GM21576 (cell line): ENCODE measurements around the gene SPI1.
A peak's percentile ranks its signal among the peaks of the same experiment; 100 is the strongest.

Source experiments
- ATAC-seq: cut with Tn5 transposase; IDR thresholded peaks from one replicate; pipeline ENCODE4 v1.9.1; 2021; ENCODE audit warnings: mild to moderate bottlenecking, moderate library complexity; ENCODE audit not compliant: unreplicated experiment

Gene SPI1

DNA sequence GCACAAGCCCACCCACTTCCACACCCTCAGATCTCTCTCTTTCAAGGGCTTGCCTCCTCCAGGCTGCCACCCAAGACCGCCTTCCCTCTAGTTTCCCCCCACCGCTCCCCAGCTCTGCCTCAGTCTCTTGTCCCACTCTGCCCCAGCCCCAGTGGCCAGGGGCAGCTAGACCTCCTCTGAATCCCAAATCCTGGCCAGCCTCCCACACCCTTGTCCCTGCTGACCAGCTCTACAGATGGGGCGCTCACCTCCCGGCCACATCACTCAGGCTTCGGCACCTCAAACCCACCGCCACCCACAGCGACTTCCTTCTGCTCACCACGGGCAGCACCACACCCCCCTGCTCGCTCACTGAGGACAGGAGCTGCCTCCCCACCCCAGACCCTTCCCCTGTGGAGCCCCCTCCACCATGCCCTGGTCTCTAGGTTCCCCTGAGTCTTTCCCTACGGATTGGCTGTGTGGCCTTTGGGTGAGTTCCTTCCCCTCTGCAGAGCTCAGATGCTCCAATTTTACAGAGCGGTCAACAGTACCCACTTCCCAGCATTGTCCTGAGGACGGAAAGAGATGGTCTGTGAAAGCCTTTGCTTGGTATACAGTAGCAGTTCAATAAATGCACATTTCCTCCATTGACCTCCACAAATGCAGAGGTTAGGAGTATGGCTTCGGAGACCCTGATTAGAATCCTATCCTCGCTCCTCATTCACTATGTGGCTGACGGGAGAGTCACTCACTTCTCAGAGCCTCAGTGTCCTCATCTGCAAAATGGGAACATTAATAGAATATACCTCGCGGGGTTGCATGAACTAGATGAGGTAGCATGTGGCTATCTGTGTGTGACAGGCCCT is 11.5 kb upstream of the SPI1 start:
- no peak for ATAC-seq

DNA sequence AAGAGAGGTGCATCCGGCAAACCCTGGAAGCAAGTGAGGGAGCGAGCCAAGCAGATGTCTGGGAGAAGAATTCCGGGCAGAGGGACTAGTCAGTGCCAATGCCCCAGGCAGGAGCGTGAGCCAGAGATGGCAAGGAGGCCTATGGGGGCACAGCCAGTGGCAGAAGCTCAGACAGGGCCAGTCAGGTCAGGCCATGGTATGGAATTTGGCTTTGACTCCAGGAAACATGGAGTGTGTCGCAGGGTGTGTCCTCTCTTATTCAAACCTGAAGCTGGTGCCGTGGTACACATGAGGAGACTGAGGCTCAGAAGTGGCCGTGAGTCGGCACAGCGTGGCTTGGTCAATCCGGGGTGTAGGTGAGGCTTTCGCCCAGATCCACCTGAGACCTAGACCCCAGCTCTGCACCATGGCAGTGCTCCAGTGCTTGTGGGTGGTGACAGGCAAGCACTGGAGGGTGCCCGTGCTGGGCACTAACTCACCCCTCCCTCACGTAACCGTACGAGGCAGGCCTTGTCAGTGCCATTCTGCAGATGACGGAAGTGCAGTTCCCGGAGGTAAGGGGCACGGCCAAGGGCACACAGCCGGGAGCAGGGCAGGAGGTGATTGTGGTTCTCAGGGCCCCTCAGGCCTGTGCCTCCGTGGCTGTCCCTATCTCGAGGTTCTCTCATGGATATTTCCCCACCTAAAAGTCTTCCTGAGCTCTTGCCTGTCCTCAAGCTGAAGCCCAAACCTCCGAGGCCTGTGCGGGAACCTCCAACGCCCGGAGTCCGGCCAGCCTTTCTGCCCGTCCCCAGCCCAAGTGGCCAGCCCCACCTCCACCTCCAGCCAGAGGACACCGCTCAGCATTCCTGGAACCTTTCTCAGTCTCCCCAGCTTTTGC is 10.6 kb upstream of the SPI1 start:
- ATAC-seq = no peak

DNA sequence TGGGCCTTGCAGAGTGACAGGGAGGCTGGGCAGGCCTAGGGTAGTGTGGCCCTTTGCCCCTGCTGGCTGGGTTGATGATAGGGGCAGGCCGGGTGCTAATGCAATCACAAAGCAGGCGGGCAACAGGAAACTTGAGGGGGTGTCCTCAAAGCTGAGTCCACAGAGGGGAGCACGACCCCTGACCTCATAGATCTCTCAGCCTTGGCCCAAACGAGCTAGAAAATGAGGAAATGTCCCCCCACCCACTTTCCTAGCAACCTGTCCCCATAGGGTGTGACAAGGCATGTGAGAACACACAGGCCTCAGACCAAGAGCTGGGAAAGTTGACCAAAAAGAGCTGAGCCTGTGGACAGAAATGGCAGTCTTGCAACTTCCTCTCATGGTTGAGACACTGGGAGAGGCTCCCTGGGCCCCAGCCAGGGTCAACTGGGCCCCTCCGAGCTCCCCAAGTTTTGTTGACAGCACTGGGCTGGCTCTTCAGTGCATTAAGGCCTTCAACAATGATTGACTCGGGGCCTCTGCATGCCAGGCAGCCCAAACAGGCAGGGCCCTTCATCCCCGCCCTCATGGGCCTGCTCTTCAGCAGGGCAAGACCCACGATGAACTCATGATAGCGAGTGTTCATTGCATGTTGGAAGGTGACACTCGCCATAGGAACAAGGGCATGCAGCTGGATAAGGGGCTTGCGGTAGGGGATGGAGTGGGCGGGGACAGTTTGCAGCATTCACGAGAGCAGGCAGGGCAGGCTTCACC is 9.8 kb upstream of the SPI1 start:
- no peak for ATAC-seq

DNA sequence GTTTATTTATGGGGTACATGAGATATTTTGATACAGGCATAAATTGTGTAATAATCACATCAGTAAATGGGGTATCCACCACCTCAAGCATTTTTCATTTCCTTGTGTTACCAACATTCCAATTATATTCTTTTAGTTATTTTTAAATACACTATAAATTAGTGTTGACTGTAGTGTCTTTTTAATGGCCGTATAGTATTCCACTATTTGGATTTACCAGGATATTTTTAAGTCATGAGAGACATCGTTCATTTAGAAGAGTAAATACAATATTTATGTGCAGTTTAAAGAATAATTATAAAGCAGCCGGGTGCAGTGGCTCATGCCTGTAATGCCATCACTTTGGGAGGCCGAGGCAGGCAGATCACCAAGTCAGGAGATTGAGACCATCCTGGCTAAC is 6.2 kb upstream of the SPI1 start:
- no peak for ATAC-seq

- ATAC-seq = no peak
Measured at GRCh38 chr11:47383071-47383470, 4.7 kb upstream of the SPI1 start.

DNA sequence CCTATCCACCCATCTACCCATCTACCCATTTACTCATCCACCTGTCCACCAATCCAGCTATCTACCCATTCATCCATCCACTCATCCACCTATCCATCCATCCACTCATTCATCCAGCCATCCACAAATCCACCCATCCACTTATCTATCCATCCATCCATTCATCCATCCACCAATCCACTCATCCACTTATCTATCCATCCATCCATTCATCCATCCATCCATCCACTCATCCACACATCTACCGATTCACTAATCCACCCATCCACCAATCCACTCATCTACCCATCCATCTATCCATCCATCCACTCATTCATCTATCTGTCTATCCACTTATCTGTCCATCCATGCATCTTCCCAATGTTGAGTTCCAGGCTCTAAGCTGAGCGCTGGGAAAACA is 1.7 kb upstream of the SPI1 start:
- no peak for ATAC-seq

- no peak for ATAC-seq
Measured at GRCh38 chr11:47379317-47379716, 970 bp upstream of the SPI1 start.

DNA sequence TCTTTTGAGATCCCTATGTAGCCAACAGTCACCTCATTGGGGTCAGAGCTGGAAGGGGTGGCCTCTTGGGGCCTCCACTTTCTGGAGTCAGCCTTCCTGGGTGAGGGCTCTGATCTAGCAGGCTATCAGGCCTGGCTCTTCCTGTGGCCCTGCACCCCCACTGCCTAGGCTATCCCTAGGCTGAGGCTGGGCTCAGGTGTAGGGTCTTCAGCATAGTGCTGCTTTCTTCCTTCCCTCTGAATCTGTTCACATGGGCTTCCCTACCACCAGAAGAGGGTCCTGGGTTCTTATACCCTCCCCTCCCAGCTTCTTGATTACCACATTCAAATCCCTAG is 456 bp upstream of the SPI1 start:
- ATAC-seq = no peak

DNA sequence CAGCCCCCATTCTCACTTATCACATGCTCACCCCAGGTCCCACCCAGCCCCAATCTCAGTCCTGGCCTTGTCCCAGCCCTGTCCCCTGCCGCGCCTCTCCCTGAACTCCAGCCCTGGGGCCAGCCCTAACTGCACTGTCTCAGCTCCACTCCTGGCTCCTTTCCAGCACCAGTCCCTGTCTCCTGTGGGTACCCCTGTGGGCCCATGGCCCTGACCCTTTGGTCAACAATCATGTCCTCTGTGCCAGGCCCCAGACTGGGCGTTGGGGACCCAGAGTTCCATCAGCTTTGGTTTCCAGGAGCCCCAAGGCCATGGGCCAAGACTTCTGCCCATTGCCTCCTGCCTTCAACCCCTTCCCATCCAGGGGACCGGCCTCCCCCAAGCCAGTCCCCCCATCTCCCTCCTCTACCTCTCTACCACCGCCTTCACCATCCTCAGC is 757 bp downstream of the SPI1 start:
- no peak for ATAC-seq

GRCh38 chr11:47376525-47377371 is 1.6 kb downstream of the SPI1 start:
- ATAC-seq = no peak

DNA sequence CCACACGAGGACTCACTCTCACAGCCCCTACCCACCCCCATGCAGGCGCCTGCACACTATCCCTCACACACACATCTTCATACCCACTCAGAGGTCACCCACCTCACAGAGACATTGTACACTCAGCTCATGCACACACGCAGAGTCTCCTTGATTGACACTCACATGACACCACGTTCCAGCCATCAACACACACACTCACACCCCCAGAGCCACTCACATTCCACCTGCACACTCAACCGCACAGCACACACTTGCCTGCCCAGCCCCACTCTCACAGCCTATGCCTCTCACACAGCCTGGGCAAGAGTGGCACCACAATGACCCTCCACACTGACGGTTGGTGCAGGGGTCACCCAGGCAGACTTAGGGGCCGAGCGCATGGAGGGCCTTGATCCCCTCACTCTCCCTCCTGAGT is 2.2 kb downstream of the SPI1 start:
- ATAC-seq = no peak

GRCh38 chr11:47375546-47376085 is 2.7 kb downstream of the SPI1 start:
- no peak for ATAC-seq

GRCh38 chr11:47375020-47375419 is 3.3 kb downstream of the SPI1 start:
- no peak for ATAC-seq

DNA sequence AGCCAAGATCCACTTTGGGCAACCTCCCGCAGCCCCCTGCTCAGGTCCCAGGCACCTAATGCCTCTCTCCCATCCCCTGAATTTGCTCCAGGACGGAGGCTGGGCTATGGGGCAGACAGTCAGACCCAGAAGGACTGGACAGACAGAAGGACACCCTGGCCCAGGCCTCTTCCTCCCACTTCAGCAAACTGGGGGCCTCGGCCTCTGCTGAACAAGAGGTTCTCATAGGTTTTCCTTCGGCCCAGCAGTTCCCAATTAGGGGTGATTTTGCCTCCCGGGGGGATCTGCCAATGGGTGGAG is 3.7 kb downstream of the SPI1 start:
- ATAC-seq = no peak

DNA sequence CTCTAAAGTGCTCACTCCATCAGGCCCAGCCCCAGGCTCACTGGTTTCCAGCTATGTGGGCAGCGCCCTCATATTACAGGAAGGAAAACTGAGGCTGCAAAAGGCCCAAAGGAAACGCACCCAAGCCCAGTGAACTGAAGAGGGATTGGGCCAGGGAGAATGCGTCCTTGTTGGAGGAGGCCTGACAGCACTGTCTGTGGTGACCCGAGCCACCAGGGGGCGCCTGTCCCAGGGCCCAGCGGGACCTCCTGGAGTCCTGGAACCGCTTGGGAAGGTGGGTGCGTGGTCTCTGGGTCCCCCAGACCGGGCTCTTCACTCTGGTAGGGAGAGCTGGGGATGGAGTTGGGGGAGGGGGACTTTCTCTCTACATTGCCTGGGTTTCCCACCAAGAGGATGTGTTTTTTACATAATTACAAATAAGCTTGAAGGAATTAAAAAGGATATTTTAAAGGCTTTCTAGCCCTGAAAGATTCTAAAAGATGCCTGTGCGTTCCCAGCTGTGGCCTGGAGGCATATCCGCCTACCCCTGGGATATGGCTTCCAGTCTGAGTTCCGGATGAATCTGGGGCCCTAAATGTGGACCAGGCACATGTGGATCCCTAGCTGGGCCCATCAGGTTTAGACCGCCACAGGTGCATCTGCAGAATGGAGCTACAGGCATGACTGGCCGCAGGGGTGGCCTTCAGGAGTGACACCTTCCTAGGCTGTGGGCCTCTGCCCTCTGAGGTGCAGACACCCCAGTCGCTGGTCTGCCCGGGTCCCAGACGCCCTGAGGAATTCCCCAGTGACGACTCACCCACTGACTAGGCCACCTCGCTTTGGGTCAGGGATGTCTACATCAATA is 4.2 kb downstream of the SPI1 start:
- peak; percentile 40 for ATAC-seq

DNA sequence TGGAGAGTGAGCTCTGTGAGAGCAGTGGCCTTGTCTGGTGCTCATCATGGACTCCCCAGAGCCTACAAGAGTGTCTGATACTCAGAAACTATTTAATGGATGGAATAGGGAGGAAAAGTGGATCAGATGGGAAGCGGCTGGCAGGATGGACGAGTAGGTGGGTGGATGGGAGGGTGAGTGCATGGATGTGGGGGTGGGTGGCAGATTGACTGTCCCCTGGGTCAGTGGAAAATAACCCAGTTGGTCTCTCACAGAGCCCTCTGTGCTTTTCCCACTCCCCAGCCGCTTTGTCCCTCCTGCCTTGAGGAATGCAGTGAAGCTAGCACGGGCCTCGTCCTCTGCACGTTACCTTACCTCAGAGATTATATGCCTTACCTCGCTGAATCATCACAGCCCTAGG is 5.9 kb downstream of the SPI1 start:
- no peak for ATAC-seq

- no peak for ATAC-seq
Measured at GRCh38 chr11:47369676-47370075, 8.7 kb downstream of the SPI1 start.

DNA sequence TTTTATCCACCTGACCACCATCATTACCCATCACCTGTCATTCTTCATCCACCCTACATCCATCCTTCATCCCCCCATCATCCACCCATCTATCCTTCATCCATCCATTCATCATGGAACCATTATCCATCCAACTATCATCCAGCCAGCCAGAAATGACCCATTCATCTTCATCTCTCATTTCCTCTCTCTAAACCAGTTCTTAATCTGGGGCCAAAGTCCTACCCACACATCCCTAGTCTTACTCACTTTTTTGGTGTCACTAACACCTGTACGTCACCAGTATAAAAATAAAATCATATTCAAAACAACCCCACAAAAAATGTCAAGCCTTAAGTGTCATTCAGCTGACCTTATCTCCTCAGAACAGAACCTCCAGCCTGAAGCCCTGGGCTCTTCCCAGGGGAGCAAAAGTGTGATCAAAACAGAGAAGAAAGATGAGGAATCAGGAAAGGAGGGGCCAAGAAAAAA is 12.3 kb downstream of the SPI1 start:
- ATAC-seq = no peak

- no peak for ATAC-seq
Measured at GRCh38 chr11:47361419-47361818, 16.9 kb downstream of the SPI1 start.
